ENCODE measurements around the gene DYNC2I2. TPM values are rescaled to one million over a fixed set of nuclear protein-coding genes. Genes with fewer than 3 reads are reported as not detected.

DYNC2I2 gene
- total and polyA plus RNA-seq, 3 experiments from 2014 or later: 3.0 to 68.6 (median 67.7) TPM

DNA sequence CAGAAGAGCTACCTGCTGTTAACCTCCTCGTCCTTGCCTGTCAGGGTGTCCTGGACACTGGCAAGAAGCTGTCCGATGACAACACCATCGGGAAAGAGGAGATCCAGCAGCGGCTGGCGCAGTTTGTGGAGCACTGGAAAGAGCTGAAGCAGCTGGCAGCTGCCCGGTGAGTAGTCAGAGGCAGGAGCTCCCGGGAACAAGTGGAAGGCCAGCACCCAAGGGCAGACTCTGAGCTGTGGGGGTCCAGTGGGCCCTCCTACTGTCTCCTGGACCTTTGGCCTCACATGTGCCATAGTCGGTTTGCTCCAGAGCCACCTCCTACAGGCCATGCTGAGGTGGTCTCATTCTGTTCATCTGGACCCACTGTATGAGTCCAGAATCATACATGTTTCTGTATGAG, 38.7 kb downstream of the DYNC2I2 start:
- Histone ChIP-seq H3K27me3 (ENCODE audit: insufficient read depth, low read length, poor library complexity, severe bottlenecking) (no peaks in the 10 kb centered on the region), H3K9me3 (ENCODE audit: low read length) (no peaks in the 10 kb centered on the region), H3K36me3 (ENCODE audit: insufficient read depth, low read length) (peaks cover 73% of the 10 kb centered on the region), H3K4me1 (ENCODE audit: insufficient read depth, low read length) (no peaks in the 10 kb centered on the region), H3K27ac (ENCODE audit: low read depth, low read length) (no peak overlapping the region), H3K4me3 (ENCODE audit: low read length) (no peak overlapping the region)
- ChIA-PET POLR2A (no interaction called here), CTCF (no interaction called here)
- Mint-ChIP-seq H3K9me3 (no peaks in the 10 kb centered on the region), H3K27ac (no peak overlapping the region), H3K4me1 (peaks cover 0 to 2% (median 0%) of the 10 kb centered on the region in 3 donors), H3K36me3 (peaks cover 4 to 90% (median 22%) of the 10 kb centered on the region in 3 donors), H3K27me3 (no peaks in the 10 kb centered on the region), H3K4me3 (no peak overlapping the region)
- DNase-seq: no peak

DNA sequence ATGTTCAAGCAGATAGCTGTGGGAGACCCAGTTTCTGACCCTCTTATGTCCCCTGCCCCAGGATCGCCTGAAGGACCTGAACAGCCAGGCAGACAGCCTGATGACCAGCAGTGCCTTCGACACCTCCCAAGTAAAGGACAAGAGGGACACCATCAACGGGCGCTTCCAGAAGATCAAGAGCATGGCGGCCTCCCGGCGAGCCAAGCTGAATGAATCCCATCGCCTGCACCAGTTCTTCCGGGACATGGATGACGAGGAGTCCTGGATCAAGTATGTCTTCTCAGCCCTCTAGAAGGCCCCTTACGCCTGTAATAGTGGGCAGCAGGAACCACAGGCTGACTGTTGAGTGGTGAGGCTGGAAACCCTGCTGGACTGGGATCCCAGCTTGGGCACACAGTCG, 41.1 kb downstream of the DYNC2I2 start:
- peaks cover 4 to 93% (median 19%) of the 10 kb centered on the region in 3 donors for H3K36me3 Mint-ChIP-seq
- Histone ChIP-seq H3K9me3 (ENCODE audit: low read length) (no peaks in the 10 kb centered on the region), H3K36me3 (ENCODE audit: insufficient read depth, low read length) (peaks cover 84% of the 10 kb centered on the region), H3K4me3 (ENCODE audit: low read length) (no peak overlapping the region), H3K4me1 (ENCODE audit: insufficient read depth, low read length) (no peaks in the 10 kb centered on the region), H3K27ac (ENCODE audit: low read depth, low read length) (no peak overlapping the region), H3K27me3 (ENCODE audit: insufficient read depth, low read length, poor library complexity, severe bottlenecking) (no peaks in the 10 kb centered on the region)
- no peak for DNase-seq
- ChIA-PET CTCF (interaction anchor here (1.2 kb wide), 1 partner anchor 36 kb away, joined by 3 read pairs; no protein-coding TSS in a partner anchor), POLR2A (interaction anchor here (0.6 kb wide), 1 partner anchor 14 kb away, joined by 3 read pairs; no protein-coding TSS in a partner anchor)
- H3K4me3 Mint-ChIP-seq: no peak overlapping the region
- no peaks in the 10 kb centered on the region for H3K27me3 Mint-ChIP-seq
- H3K9me3 Mint-ChIP-seq: no peaks in the 10 kb centered on the region
- H3K27ac Mint-ChIP-seq: peak overlapping the region in 1 of 8 donors; percentile 58
- H3K4me1 Mint-ChIP-seq: no peaks in the 10 kb centered on the region

DNA sequence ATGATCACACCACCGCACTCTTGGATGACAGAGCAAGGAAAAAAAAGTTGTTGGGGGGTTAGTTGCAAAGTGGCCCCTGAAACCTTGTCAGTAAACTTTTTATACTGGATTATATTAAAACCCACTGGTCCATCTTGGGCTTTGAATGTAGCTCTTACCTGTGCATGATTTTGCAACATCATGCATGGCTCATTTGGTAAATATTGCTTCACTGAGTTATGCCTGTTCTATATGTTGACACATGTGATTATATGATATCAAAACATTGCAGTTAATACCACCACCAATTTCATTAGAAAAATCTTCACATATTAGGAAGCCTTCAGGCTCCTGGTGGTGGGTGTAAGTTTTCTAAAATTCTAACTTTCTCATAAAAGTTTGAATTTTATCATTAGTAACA, 41.9 kb downstream of the DYNC2I2 start:
- Mint-ChIP-seq H3K27me3 (no peaks in the 10 kb centered on the region), H3K4me3 (no peak overlapping the region), H3K27ac (peak overlapping the region in 1 of 8 donors; percentile 44), H3K9me3 (no peaks in the 10 kb centered on the region), H3K36me3 (peaks cover 10 to 93% (median 26%) of the 10 kb centered on the region in 3 donors), H3K4me1 (no peaks in the 10 kb centered on the region)
- Histone ChIP-seq H3K27ac (ENCODE audit: low read depth, low read length) (no peak overlapping the region), H3K4me1 (ENCODE audit: insufficient read depth, low read length) (no peaks in the 10 kb centered on the region), H3K4me3 (ENCODE audit: low read length) (no peak overlapping the region), H3K36me3 (ENCODE audit: insufficient read depth, low read length) (peaks cover 86% of the 10 kb centered on the region), H3K9me3 (ENCODE audit: low read length) (no peaks in the 10 kb centered on the region), H3K27me3 (ENCODE audit: insufficient read depth, low read length, poor library complexity, severe bottlenecking) (no peaks in the 10 kb centered on the region)
- ChIA-PET CTCF (interaction anchor here (1.2 kb wide), 1 partner anchor 35 kb away, joined by 3 read pairs; no protein-coding TSS in a partner anchor), POLR2A (interaction anchor here (0.8 kb wide), 1 partner anchor 11 kb away, joined by 3 read pairs; no protein-coding TSS in a partner anchor)
- no peak for DNase-seq

DNA sequence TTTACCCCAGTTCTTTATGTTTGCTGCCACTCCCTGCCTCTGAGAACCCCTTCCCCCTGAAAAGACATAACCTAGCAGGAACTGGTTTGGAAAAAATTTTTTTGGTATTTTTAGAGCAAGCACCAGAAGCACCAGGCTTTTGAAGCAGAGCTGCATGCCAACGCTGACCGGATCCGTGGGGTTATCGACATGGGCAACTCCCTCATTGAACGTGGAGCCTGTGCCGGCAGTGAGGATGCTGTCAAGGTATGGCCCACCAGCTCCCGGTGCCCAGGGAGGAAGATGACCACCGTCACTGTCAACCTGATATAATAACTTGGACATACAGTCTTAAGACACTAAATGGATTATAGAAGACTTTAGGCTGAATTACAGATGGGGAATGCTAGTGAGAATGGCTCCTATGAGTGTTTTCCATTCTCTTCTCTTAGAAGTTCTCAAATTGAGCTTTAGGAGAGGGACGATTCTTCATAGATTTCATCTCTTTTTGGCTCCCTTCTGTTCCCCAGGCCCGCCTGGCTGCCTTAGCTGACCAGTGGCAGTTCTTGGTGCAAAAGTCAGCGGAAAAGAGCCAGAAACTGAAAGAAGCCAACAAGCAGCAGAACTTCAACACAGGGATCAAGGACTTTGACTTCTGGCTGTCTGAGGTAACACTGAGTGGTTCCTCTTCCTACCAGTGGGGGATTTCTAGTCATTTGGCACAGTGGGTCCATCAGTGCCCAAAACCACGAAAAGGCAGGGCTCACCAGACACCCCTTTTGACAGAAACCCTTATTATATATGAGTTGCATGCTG, 44.9 kb downstream of the DYNC2I2 start:
- DNase-seq: no peak
- H3K27me3 Mint-ChIP-seq: peaks cover 0 to 2% of the 10 kb centered on the region in 2 donors
- Histone ChIP-seq H3K36me3 (ENCODE audit: insufficient read depth, low read length) (peaks cover 90% of the 10 kb centered on the region), H3K27me3 (ENCODE audit: insufficient read depth, low read length, poor library complexity, severe bottlenecking) (no peaks in the 10 kb centered on the region), H3K9me3 (ENCODE audit: low read length) (no peaks in the 10 kb centered on the region), H3K4me3 (ENCODE audit: low read length) (no peak overlapping the region), H3K4me1 (ENCODE audit: insufficient read depth, low read length) (no peaks in the 10 kb centered on the region), H3K27ac (ENCODE audit: low read depth, low read length) (no peak overlapping the region)
- H3K27ac Mint-ChIP-seq: peak overlapping the region in 1 of 8 donors; percentile 42
- no peak overlapping the region for H3K4me3 Mint-ChIP-seq
- ChIA-PET CTCF (no interaction called here), POLR2A (no interaction called here)
- H3K9me3 Mint-ChIP-seq: no peaks in the 10 kb centered on the region
- peaks cover 10 to 95% (median 39%) of the 10 kb centered on the region in 3 donors for H3K36me3 Mint-ChIP-seq
- no peaks in the 10 kb centered on the region for H3K4me1 Mint-ChIP-seq

DNA sequence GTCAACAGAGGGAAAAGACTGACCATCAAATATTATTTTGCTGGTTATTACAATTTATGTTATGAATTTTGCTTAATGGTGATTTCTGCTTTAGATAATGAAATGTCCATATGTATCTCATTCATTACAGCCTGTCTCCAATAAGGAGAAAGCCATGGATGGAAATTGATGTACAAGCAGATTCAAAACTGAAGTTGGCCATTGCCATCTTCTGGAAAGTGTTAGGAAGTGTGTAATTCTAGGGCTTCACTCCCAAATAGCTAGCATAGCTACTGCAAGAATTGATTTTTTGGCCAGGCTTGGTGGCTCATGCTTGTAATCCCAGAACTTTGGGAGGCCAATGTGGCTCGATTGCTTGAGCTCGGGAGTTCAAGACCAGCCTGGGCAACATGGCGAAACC, 45.8 kb downstream of the DYNC2I2 start:
- Mint-ChIP-seq H3K27me3 (peaks cover 0 to 2% of the 10 kb centered on the region in 2 donors), H3K9me3 (no peaks in the 10 kb centered on the region), H3K27ac (no peak overlapping the region), H3K36me3 (peaks cover 10 to 94% (median 39%) of the 10 kb centered on the region in 3 donors), H3K4me1 (no peaks in the 10 kb centered on the region), H3K4me3 (no peak overlapping the region)
- no peak for DNase-seq
- H3K4me1 ChIP-seq (ENCODE audit: insufficient read depth, low read length): no peaks in the 10 kb centered on the region
- H3K27me3 ChIP-seq (ENCODE audit: insufficient read depth, low read length, poor library complexity, severe bottlenecking): no peaks in the 10 kb centered on the region
- POLR2A ChIA-PET: no interaction called here
- no peaks in the 10 kb centered on the region for H3K9me3 ChIP-seq (ENCODE audit: low read length)
- no peak overlapping the region for H3K4me3 ChIP-seq (ENCODE audit: low read length)
- CTCF ChIA-PET: no interaction called here
- no peak overlapping the region for H3K27ac ChIP-seq (ENCODE audit: low read depth, low read length)
- peaks cover 90% of the 10 kb centered on the region for H3K36me3 ChIP-seq (ENCODE audit: insufficient read depth, low read length)

DNA sequence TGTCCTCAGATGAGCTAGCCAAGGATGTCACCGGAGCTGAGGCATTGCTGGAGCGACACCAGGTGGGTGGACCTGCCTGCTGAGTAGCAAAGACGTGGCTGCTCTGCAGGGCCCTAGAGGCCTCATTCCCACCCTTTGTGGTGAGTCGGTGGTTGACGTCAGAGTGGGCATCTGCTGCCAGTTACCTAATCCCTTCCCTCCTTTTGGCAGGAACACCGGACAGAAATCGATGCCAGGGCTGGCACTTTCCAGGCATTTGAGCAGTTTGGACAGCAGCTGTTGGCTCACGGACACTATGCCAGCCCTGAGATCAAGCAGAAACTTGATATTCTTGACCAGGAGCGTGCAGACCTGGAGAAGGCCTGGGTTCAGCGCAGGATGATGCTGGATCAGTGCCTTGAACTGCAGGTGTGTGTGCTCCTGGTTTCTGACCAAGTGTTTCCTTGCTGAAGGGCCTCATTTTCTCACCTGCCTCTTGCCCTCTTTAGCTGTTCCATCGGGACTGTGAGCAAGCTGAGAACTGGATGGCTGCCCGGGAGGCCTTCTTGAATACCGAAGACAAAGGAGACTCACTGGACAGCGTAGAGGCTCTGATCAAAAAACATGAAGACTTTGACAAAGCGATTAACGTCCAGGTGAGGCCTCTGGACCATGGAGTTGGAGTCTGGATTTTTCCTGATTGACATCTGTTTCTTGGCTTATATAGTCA, 48.9 kb downstream of the DYNC2I2 start:
- no peak overlapping the region for H3K27ac ChIP-seq (ENCODE audit: low read depth, low read length)
- H3K36me3 ChIP-seq (ENCODE audit: insufficient read depth, low read length): peaks cover 83% of the 10 kb centered on the region
- Mint-ChIP-seq H3K4me1 (no peaks in the 10 kb centered on the region), H3K4me3 (no peak overlapping the region), H3K9me3 (no peaks in the 10 kb centered on the region), H3K27me3 (peaks cover 0 to 2% of the 10 kb centered on the region in 2 donors), H3K36me3 (peaks cover 6 to 88% (median 33%) of the 10 kb centered on the region in 3 donors), H3K27ac (peak overlapping the region in 1 of 8 donors; percentile 41)
- no peak overlapping the region for H3K4me3 ChIP-seq (ENCODE audit: low read length)
- ChIA-PET POLR2A (interaction anchor here (1.0 kb wide), 1 partner anchor 57 kb away, joined by 3 read pairs; no protein-coding TSS in a partner anchor), CTCF (interaction anchor here (0.9 kb wide), 1 partner anchor 211 kb away, joined by 4 read pairs; the partner anchor contains the start of gene ENDOG)
- no peaks in the 10 kb centered on the region for H3K4me1 ChIP-seq (ENCODE audit: insufficient read depth, low read length)
- no peaks in the 10 kb centered on the region for H3K27me3 ChIP-seq (ENCODE audit: insufficient read depth, low read length, poor library complexity, severe bottlenecking)
- H3K9me3 ChIP-seq (ENCODE audit: low read length): no peaks in the 10 kb centered on the region
- no peak for DNase-seq

DNA sequence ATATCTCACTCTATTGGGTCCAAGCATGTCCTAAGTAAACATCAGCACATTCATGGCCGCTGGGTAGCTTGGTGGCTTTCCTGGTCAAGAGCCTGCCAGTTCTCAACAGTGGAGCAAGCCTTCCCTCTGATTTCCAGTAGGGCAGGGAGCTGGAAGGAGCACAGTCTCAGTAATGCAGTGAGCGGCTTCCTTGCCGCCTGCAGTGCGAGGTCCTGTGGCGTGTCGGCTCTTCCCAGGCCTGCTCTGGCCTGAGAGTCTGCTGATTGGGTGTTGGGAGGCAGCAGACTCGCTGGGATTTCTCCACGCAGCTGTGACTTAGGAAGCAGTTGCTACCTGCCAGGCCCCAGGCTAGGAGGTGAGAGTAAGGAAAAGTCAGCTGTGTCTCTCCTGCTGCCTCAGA, 53.0 kb downstream of the DYNC2I2 start:
- Mint-ChIP-seq H3K9me3 (no peaks in the 10 kb centered on the region), H3K27me3 (no peaks in the 10 kb centered on the region), H3K27ac (peak overlapping the region in 2 of 8 donors; percentile 33 to 63), H3K4me3 (no peak overlapping the region), H3K4me1 (peaks cover 0 to 3% (median 0%) of the 10 kb centered on the region in 3 donors), H3K36me3 (peaks cover 0 to 79% (median 22%) of the 10 kb centered on the region in 3 donors)
- ChIA-PET CTCF (interaction anchor here (0.7 to 1.1 kb wide), 2 partner anchors 124 to 214 kb away, joined by 3 read pairs; no protein-coding TSS in a partner anchor), POLR2A (interaction anchor here (0.7 kb wide), 3 partner anchors 11 to 440 kb away, joined by 3 read pairs; no protein-coding TSS in a partner anchor)
- Histone ChIP-seq H3K27ac (ENCODE audit: low read depth, low read length) (no peak overlapping the region), H3K36me3 (ENCODE audit: insufficient read depth, low read length) (peaks cover 67% of the 10 kb centered on the region), H3K9me3 (ENCODE audit: low read length) (no peaks in the 10 kb centered on the region), H3K27me3 (ENCODE audit: insufficient read depth, low read length, poor library complexity, severe bottlenecking) (no peaks in the 10 kb centered on the region), H3K4me3 (ENCODE audit: low read length) (no peak overlapping the region), H3K4me1 (ENCODE audit: insufficient read depth, low read length) (no peaks in the 10 kb centered on the region)
- no peak for DNase-seq
